ENCODE measurements around the gene OR4D1. TPM values are rescaled to one million over a fixed set of nuclear protein-coding genes. Genes with fewer than 3 reads are reported as not detected.
"Not testable (repeated sequence)": the region's sequence is repeated elsewhere in the genome, so short reads cannot be mapped to it uniquely, and the experiment has no call there.

OR4D1 gene
- total RNA-seq, 2 experiments from 2014 or later: 0.83 to 0.88 TPM

- Mint-ChIP-seq H3K27ac (no peak overlapping the region), H3K36me3 (ENCODE audit: low read depth) (no peaks in the 10 kb centered on the region), H3K4me3 (no peak overlapping the region), H3K4me1 (peaks cover 3% of the 10 kb centered on the region), H3K27me3 (peaks cover 27% of the 10 kb centered on the region), H3K9me3 (no peaks in the 10 kb centered on the region)
- POLR2A ChIA-PET: interaction anchor here (1.3 kb wide), 1 partner anchor 53 kb away, joined by 4 read pairs; no protein-coding TSS in a partner anchor
- CTCF ChIA-PET: interaction anchor here (0.6 to 6.7 kb wide), 12 partner anchors 9 to 269 kb away, joined by 3 to 83 read pairs (median 4); no protein-coding TSS in a partner anchor
- DNase-seq: peak; percentile 46
Observed at GRCh38 chr17:58121925-58122324, 26.3 kb upstream of the OR4D1 start.

- Mint-ChIP-seq H3K27ac (no peak overlapping the region), H3K4me1 (no peaks in the 10 kb centered on the region), H3K36me3 (ENCODE audit: low read depth) (no peaks in the 10 kb centered on the region), H3K27me3 (peaks cover 27% of the 10 kb centered on the region), H3K4me3 (no peak overlapping the region), H3K9me3 (no peaks in the 10 kb centered on the region)
- ChIA-PET CTCF (interaction anchor here (1.3 kb wide), 1 partner anchor 25 kb away, joined by 4 read pairs; no protein-coding TSS in a partner anchor), POLR2A (no interaction called here)
- no peak for DNase-seq
Observed at GRCh38 chr17:58127846-58128245, 20.3 kb upstream of the OR4D1 start.

GRCh38 chr17:58132697-58133096 is 15.5 kb upstream of the OR4D1 start:
- DNase-seq; H3K36me3 Mint-ChIP-seq (ENCODE audit: low read depth); H3K9me3 Mint-ChIP-seq; CTCF ChIA-PET; H3K4me1 Mint-ChIP-seq; H3K27ac Mint-ChIP-seq; POLR2A ChIA-PET; H3K4me3 Mint-ChIP-seq: not testable (repeated sequence)
- peaks cover 41% of the 10 kb centered on the region for H3K27me3 Mint-ChIP-seq

- no peak overlapping the region for H3K27ac Mint-ChIP-seq
- H3K4me3 Mint-ChIP-seq: no peak overlapping the region
- no peaks in the 10 kb centered on the region for H3K36me3 Mint-ChIP-seq (ENCODE audit: low read depth)
- peaks cover 2% of the 10 kb centered on the region for H3K9me3 Mint-ChIP-seq
- POLR2A ChIA-PET: no interaction called here
- CTCF ChIA-PET: interaction anchor here (1.1 to 1.6 kb wide), 4 partner anchors 14 to 137 kb away, joined by 3 to 5 read pairs (median 4); no protein-coding TSS in a partner anchor
- peaks cover 48% of the 10 kb centered on the region for H3K27me3 Mint-ChIP-seq
- no peaks in the 10 kb centered on the region for H3K4me1 Mint-ChIP-seq
- no peak for DNase-seq
Observed at GRCh38 chr17:58136669-58137279, 11.4 kb upstream of the OR4D1 start.

GRCh38 chr17:58141505-58141904 is 6.7 kb upstream of the OR4D1 start:
- H3K4me1 Mint-ChIP-seq: peaks cover 6% of the 10 kb centered on the region
- ChIA-PET CTCF (interaction anchor here (1.1 kb wide), 1 partner anchor 31 kb away, joined by 5 read pairs; no protein-coding TSS in a partner anchor), POLR2A (no interaction called here)
- H3K27ac Mint-ChIP-seq: no peak overlapping the region
- H3K27me3 Mint-ChIP-seq: peaks cover 50% of the 10 kb centered on the region
- peaks cover 26% of the 10 kb centered on the region for H3K36me3 Mint-ChIP-seq (ENCODE audit: low read depth)
- no peak for DNase-seq
- peaks cover 22% of the 10 kb centered on the region for H3K9me3 Mint-ChIP-seq
- no peak overlapping the region for H3K4me3 Mint-ChIP-seq

- POLR2A ChIA-PET, DNase-seq, H3K4me3 Mint-ChIP-seq, H3K4me1 Mint-ChIP-seq, CTCF ChIA-PET, H3K27ac Mint-ChIP-seq: not testable (repeated sequence)
- Mint-ChIP-seq H3K36me3 (ENCODE audit: low read depth) (peaks cover 26% of the 10 kb centered on the region), H3K9me3 (peaks cover 22% of the 10 kb centered on the region), H3K27me3 (peaks cover 51% of the 10 kb centered on the region)
Observed at GRCh38 chr17:58143335-58143734, 4.8 kb upstream of the OR4D1 start.

- Mint-ChIP-seq H3K27ac (no peak overlapping the region), H3K9me3 (peaks cover 22% of the 10 kb centered on the region), H3K36me3 (ENCODE audit: low read depth) (peaks cover 26% of the 10 kb centered on the region), H3K27me3 (peaks cover 57% of the 10 kb centered on the region), H3K4me3 (no peak overlapping the region), H3K4me1 (peaks cover 8% of the 10 kb centered on the region)
- CTCF ChIA-PET: no interaction called here
- no peak for DNase-seq
- POLR2A ChIA-PET: no interaction called here
Observed at GRCh38 chr17:58144801-58145200, 3.4 kb upstream of the OR4D1 start.

- Mint-ChIP-seq H3K27ac (no peak overlapping the region), H3K27me3 (peaks cover 61% of the 10 kb centered on the region), H3K4me1 (peaks cover 27% of the 10 kb centered on the region), H3K9me3 (peaks cover 22% of the 10 kb centered on the region), H3K36me3 (ENCODE audit: low read depth) (peaks cover 25% of the 10 kb centered on the region), H3K4me3 (no peak overlapping the region)
- ChIA-PET CTCF (no interaction called here), POLR2A (no interaction called here)
- no peak for DNase-seq
Observed at GRCh38 chr17:58148609-58149008, 425 bp downstream of the OR4D1 start.

GRCh38 chr17:58150394-58150793 is 2.2 kb downstream of the OR4D1 start:
- H3K27ac Mint-ChIP-seq: no peak overlapping the region
- DNase-seq: no peak
- ChIA-PET CTCF (interaction anchor here (1.0 to 5.4 kb wide), 3 partner anchors 14 to 25 kb away, joined by 3 to 41 read pairs (median 3); no protein-coding TSS in a partner anchor), POLR2A (no interaction called here)
- H3K9me3 Mint-ChIP-seq: peaks cover 13% of the 10 kb centered on the region
- H3K27me3 Mint-ChIP-seq: peaks cover 48% of the 10 kb centered on the region
- H3K4me1 Mint-ChIP-seq: peaks cover 44% of the 10 kb centered on the region
- no peak overlapping the region for H3K4me3 Mint-ChIP-seq
- H3K36me3 Mint-ChIP-seq (ENCODE audit: low read depth): peaks cover 14% of the 10 kb centered on the region

GRCh38 chr17:58153046-58153445 is 4.9 kb downstream of the OR4D1 start:
- peak overlapping the region; percentile 26 for H3K4me3 Mint-ChIP-seq

GRCh38 chr17:58153671-58154070 is 5.5 kb downstream of the OR4D1 start:
- H3K9me3 Mint-ChIP-seq: peaks cover 4% of the 10 kb centered on the region
- H3K4me1 Mint-ChIP-seq: peaks cover 62% of the 10 kb centered on the region
- DNase-seq: no peak
- ChIA-PET POLR2A (interaction anchor here (0.8 to 3.6 kb wide), 8 partner anchors 8 to 478 kb away, joined by 3 to 23 read pairs (median 4); partner anchors contain the start of gene SRSF1), CTCF (interaction anchor here (0.6 to 5.4 kb wide), 9 partner anchors 12 to 263 kb away, joined by 3 to 41 read pairs (median 4); partner anchors contain the start of genes MKS1 and OR4D2)
- H3K27me3 Mint-ChIP-seq: peaks cover 20% of the 10 kb centered on the region
- peak overlapping the region; percentile 26 for H3K4me3 Mint-ChIP-seq
- peak overlapping the region; percentile 90 for H3K27ac Mint-ChIP-seq
- peaks cover 8% of the 10 kb centered on the region for H3K36me3 Mint-ChIP-seq (ENCODE audit: low read depth)

More at GRCh38 chr17:58153046-58153445, 4.9 kb downstream of the OR4D1 start:
- H3K27me3 Mint-ChIP-seq: peaks cover 26% of the 10 kb centered on the region
- peak overlapping the region; percentile 90 for H3K27ac Mint-ChIP-seq
- peaks cover 58% of the 10 kb centered on the region for H3K4me1 Mint-ChIP-seq
- DNase-seq: peak; percentile 79
- H3K9me3 Mint-ChIP-seq: peaks cover 4% of the 10 kb centered on the region
- CTCF ChIA-PET: interaction anchor here (0.6 to 5.4 kb wide), 6 partner anchors 12 to 262 kb away, joined by 3 to 41 read pairs (median 4); no protein-coding TSS in a partner anchor
- POLR2A ChIA-PET: interaction anchor here (0.8 to 3.6 kb wide), 7 partner anchors 9 to 479 kb away, joined by 3 to 23 read pairs (median 4); partner anchors contain the start of gene SRSF1
- peaks cover 8% of the 10 kb centered on the region for H3K36me3 Mint-ChIP-seq (ENCODE audit: low read depth)

GRCh38 chr17:58156839-58157803 is 8.9 kb downstream of the OR4D1 start:
- Mint-ChIP-seq H3K36me3 (ENCODE audit: low read depth) (peaks cover 8% of the 10 kb centered on the region), H3K27me3 (peaks cover 6% of the 10 kb centered on the region), H3K27ac (peak overlapping the region; percentile 65), H3K9me3 (peaks cover 4% of the 10 kb centered on the region), H3K4me3 (peak overlapping the region; percentile 77), H3K4me1 (peaks cover 63% of the 10 kb centered on the region)
- ChIA-PET CTCF (interaction anchor here (1.0 to 1.9 kb wide), 5 partner anchors 8 to 34 kb away, joined by 3 to 6 read pairs (median 4); partner anchors contain the start of gene OR4D2), POLR2A (interaction anchor here (0.9 to 2.0 kb wide), 7 partner anchors 10 to 475 kb away, joined by 3 to 14 read pairs (median 4); partner anchors contain the start of genes OR4D2 and SRSF1)
- peak; percentile 67 for DNase-seq

Measured in activated CD4-positive, alpha-beta memory T cell treated with anti-CD3 and anti-CD28 coated beads, Interleukin-2, amount 10 ng/mL, durations not matched to agents 7 days and 5 days (primary cell).